Mononuclear cell (primary cell): ENCODE measurements around the gene RPS18. TPM values are rescaled to one million over a fixed set of nuclear protein-coding genes. Genes with fewer than 3 reads are reported as not detected.
"Not testable (repeated sequence)": the region's sequence is repeated elsewhere in the genome, so short reads cannot be mapped to it uniquely, and the experiment has no call there.

Source experiments
- H3K27me3 ChIP-seq: 2 replicates; pipeline ENCODE4 v1.6.0; 2011; ENCODE audit warnings: low read length, control low read depth; ENCODE audit not compliant: insufficient read depth
- H3K4me1 ChIP-seq: 2 replicates; pipeline ENCODE4 v1.5.1; 2011; ENCODE audit warnings: mild to moderate bottlenecking, low read length, control low read depth; ENCODE audit not compliant: insufficient read depth
- H3K4me3 ChIP-seq: 2 replicates; pipeline ENCODE4 v1.5.1; 2011; ENCODE audit warnings: mild to moderate bottlenecking, low read length, moderate library complexity
- H3K9me3 ChIP-seq: 2 replicates; pipeline ENCODE4 v1.5.1; 2011; ENCODE audit warnings: low read depth, mild to moderate bottlenecking, control low read depth, low read length
- total RNA-seq: library from RNA; depleted of rRNA; stranded (reverse); fragments of >200 nt; gene quantifications from one replicate; pipeline ENCODE4 v1.2.3, GENCODE V29; 2012

Gene RPS18
- 4,638 TPM for total RNA-seq

DNA sequence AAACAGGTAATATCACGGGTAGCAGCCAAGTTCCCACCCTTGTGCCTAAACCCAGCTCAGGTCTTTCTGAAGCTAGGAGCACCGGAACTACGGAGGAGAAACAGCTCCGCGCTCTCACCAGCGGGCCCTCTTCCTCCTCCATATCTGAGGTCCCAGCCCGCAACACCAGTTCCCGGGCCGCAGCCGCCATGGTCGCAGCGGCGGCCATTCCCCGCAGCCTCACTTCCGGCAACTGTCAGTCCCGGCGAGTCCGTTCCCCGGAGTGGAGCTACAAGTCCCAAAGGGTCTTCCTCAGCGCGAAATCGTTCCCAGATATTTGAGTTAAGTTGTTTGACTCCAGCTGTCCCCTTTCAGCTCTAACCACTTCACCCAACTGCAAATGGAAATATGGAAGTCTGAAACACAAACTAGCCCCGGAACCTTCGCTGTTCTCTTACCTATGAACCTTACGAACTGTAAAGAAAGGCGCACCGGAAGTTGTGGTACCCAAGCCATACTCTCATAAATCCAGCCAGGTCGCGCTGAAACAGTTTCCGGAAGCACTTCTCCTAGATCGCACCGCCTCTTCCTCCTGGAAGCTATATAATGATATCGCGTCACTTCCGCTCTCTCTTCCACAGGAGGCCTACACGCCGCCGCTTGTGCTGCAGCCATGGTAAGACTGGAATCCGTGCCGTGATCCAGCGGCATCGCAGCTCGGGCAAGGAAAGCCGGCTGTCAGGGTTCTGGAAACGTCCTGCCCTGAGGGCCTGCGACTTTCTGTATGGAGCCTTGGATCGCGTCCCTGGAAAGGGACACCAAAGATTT, at the start of gene RPS18, which contains the start of gene VPS52:
Gene RPS18 (plus strand): TSS at position 608 of the 807 bp plus-strand sequence. CDS start 45 bp downstream, at position 653.
Gene VPS52 (minus strand): TSS at position 409 of the 807 bp plus-strand sequence. CDS start 201 bp downstream, at position 208.
- Histone ChIP-seq H3K27me3 (no peaks in the 10 kb centered on the region), H3K4me1 (peaks cover 61% of the 10 kb centered on the region), H3K9me3 (no peaks in the 10 kb centered on the region), H3K4me3 (peak within 1 kb of the TSS; percentile 78)

DNA sequence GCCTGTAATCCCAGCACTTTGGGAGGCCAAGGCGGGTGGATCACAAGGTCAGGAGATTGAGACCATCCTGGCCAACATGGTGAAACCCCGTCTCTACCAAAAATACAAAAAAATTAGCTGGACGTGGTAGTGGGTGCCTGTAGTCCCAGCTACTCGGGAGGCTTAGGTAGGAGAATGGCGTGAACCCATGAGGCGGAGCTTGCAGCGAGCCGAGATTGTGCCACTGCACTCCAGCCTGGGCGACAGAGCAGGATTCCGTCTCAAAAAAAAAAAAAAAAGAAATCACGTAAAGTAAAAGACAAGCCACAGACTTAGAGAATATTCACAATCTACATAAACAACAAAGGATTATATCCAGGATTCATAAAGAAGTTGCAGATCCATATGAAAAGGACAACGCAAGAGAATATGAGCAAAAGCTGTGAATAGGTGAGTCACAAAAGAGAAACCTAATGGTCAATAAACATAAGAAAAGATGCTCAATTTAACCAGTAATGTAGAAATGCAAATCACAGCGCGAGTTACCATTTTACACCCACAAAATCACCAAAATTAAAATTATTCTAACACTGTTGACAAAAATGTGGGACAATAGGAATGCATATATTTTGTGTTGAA, 45.3 kb upstream of the RPS18 start:
- H3K9me3 ChIP-seq, H3K4me1 ChIP-seq, H3K4me3 ChIP-seq: not testable (repeated sequence)
- peaks cover 46% of the 10 kb centered on the region for H3K27me3 ChIP-seq

DNA sequence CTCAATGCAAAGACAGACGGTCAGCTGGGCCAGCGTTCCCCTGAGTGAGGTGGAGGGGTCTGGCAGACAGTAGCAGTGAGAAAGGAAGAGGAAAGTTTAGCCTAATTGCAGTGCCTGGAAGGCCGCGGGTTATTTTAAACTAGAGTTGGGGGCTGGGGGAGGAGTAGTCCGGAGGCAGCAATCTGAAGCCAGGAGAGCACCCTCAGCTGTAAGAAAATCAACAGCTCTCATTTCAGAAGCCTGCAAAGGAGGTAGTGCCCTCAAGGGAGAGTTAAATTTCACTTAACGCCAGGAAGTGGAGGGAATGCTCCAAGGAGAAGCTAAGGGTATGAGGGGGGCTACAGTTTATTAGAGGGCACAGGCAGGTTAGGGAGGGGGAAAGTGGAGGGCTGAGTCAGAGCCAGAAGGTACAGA, 36.6 kb upstream of the RPS18 start:
- H3K9me3 ChIP-seq = no peaks in the 10 kb centered on the region
- no peaks in the 10 kb centered on the region for H3K4me1 ChIP-seq
- peaks cover 2% of the 10 kb centered on the region for H3K27me3 ChIP-seq
- no peak overlapping the region for H3K4me3 ChIP-seq

DNA sequence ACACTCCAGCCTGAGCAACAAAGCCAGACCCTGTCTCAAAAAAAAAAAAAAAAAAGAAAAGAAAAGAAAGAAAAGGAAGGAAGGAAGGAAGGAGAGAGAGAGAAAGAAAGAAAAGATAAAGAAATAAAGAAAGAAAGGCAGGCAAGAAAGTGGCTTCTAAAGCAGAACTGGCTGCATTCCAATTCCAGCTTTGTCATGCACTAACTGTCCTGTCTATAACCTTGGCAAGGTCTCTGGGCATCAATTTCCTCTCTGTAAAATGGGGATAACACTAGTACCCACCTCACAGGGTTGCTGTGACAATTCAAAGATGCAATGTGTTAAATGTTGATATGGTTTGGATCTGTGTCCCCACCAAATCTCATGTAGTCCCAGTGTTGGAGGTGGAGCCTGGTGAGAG, 35.5 kb upstream of the RPS18 start:
- Histone ChIP-seq H3K4me1 (no peaks in the 10 kb centered on the region), H3K9me3 (no peaks in the 10 kb centered on the region), H3K4me3 (no peak overlapping the region), H3K27me3 (peaks cover 2% of the 10 kb centered on the region)

DNA sequence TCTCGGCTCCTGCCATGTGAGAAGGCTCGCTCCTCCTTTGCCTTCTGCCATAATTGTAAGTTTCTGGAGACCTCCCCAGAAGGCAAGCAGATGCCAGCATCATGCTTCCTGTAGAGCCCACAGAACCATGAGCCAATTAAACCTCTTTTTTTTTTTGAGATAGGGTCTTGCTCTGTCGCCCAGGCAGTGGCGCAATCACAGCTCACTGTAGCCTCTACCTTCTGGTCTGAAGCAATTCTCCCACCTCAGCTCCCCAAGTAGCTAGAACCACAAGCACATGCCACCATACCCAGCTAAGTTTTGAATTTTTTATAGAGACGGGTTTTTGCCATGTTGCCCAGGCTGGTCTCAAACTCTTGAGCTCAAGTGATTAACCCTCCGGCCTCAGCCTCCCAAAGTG, 35.0 kb upstream of the RPS18 start:
- Histone ChIP-seq H3K4me1 (no peaks in the 10 kb centered on the region), H3K9me3 (no peaks in the 10 kb centered on the region), H3K4me3 (no peak overlapping the region), H3K27me3 (peaks cover 2% of the 10 kb centered on the region)

DNA sequence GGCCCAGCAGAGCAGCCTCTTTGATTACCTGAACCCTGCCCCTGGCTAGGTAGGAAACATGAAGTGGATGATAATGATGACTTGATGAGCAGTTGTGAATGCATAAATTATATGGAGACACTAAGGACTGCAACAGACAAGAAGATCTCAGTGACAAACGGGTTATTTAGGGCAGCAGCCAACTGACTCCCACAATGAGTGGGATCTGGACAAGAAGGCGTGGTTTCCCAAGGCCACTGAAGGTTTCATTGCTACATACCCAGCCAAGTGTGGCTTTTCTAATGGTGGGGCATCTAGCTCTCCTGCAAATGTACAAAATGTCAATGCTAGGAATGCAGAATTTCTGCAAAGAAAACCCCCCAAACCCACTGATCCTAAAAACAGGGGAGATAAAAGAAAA, 34.1 kb upstream of the RPS18 start:
- Histone ChIP-seq H3K27me3 (peaks cover 2% of the 10 kb centered on the region), H3K4me3 (no peak overlapping the region), H3K9me3 (no peaks in the 10 kb centered on the region), H3K4me1 (no peaks in the 10 kb centered on the region)

DNA sequence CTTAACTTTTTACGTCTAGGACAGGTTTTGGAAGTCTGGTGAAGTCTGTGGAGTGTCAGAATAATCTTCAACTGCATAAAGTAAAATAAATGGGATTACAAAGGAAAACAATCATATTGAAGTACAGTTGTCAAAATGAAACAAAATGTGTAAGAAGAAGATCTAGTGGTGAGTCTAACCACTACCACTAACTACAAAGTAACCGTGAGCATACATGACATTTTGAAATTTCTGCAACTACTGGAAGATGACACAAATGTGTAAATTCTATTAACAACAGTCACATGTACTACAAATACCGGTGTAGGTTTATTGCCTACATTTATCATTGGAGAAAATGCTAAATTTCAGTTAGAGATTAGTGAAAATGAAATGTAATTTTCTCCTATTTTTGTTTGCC, 29.9 kb upstream of the RPS18 start:
- no peaks in the 10 kb centered on the region for H3K27me3 ChIP-seq
- no peaks in the 10 kb centered on the region for H3K9me3 ChIP-seq
- H3K4me1 ChIP-seq = no peaks in the 10 kb centered on the region
- H3K4me3 ChIP-seq = no peak overlapping the region

DNA sequence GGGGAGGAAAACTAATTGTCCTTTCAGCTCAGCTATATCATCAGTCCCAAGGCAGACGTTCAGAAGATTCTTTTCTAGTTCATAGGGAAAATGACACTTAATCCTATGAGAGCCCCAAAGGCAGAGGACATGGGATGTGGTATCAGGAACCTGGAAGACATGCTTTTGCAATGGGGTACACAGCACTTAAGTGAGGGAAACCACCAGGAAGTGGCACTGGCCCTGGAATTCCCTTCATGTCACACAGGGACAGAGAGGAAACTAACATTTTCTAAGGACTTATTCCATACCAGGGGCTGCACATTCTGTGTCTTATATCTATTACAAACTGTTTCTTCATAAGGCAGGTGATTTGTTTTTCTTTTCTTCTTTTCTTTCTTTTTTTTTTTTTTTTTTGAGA, 28.4 kb upstream of the RPS18 start:
- no peaks in the 10 kb centered on the region for H3K9me3 ChIP-seq
- H3K27me3 ChIP-seq = no peaks in the 10 kb centered on the region

DNA sequence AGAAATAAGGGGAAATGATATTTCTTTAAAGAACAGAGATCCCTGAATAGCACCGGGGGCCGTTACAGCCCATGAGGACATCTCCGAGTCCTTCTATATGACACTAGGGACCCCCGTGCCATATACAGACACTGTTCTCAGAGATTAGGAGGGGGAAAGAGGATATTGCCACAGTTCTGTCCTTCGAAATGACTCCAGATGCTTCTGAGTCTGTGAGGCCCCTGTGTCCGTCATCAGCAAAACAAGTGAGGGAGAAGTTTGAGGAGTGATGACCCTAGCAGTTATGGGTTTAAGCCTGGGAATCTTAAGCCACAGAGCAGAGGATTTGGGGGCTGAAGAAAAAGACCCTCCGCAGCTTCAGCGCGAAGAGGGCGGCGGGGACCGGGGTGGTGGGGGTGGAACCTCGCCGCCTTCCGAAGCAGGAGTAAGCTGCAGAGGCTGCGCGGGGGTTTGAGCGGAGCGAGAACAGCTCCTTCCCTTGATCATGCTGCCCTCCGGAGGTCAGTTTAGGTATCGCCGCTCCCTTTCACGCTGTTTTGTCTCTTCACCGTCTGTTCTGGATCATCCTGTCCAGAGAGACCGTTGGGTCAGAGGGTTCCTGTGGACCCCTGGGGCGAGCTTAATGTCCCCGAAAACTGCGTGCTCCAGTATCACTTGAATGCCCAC, 23.8 kb upstream of the RPS18 start:
- H3K27me3 ChIP-seq = no peaks in the 10 kb centered on the region

More for the DNA sequence above, 28.4 kb upstream of the RPS18 start:
- H3K4me3 ChIP-seq = no peak overlapping the region
- peaks cover 7% of the 10 kb centered on the region for H3K4me1 ChIP-seq

DNA sequence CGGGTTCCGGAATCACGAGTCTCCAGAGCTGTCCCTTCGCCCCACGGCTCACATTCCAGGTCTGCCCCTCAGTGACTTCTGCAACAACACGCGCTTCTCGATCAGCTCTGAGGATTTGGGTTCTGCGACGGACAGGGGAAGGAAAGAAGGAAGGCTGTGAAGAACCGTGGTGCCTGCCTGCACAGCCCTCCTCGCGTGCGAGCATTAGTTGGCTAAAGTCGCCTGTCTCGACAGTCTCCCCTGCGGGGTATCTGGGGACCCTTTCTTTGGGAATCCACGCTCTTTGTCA, 23.3 kb upstream of the RPS18 start:
- Histone ChIP-seq H3K9me3 (no peaks in the 10 kb centered on the region), H3K27me3 (no peaks in the 10 kb centered on the region), H3K4me3 (peak overlapping the region; percentile 44), H3K4me1 (peaks cover 28% of the 10 kb centered on the region)

More for the DNA sequence above, 23.8 kb upstream of the RPS18 start:
- Histone ChIP-seq H3K9me3 (no peaks in the 10 kb centered on the region), H3K4me1 (peaks cover 28% of the 10 kb centered on the region), H3K4me3 (peak overlapping the region; percentile 44)

DNA sequence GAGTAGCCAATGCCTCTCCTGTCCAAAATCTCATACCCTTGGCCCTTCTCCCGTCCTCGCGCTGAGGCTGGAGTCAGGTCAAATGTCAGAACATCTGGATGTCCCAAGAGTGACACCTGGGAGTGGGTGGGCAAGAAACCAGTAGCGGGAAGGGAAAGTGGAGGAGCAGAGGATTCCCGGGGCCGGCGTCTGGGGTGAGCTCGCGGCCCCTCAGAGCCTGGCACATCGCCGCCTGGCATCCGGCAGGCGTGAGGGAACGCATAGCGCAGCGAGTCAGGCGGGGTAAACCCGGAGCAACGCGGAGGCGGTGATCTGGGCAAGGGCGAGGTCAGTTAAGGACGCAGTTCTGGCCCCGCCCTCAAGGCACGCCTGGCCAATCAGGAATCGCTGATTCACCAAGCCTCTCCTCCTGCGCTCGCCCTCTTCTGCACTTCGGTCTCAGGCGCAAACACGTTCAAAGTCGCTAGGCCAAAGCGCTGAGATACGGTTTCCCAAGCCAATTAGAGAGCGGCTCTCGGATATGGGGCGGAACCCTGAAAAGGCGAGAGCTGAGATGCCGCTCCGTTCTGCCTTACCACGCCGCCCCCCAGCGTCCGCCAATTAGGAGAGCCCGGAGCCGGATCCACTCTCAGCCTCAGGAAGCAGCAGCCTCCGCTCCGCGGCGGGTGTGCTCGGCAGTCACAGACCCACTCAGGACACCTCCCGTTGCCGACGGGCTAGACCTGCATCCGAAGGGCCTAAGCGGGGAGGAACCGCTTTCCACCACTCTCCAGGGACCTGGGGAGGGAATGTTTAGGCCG, 22.7 kb upstream of the RPS18 start:
- peak overlapping the region; percentile 44 for H3K4me3 ChIP-seq
- no peaks in the 10 kb centered on the region for H3K27me3 ChIP-seq
- peaks cover 28% of the 10 kb centered on the region for H3K4me1 ChIP-seq
- no peaks in the 10 kb centered on the region for H3K9me3 ChIP-seq

DNA sequence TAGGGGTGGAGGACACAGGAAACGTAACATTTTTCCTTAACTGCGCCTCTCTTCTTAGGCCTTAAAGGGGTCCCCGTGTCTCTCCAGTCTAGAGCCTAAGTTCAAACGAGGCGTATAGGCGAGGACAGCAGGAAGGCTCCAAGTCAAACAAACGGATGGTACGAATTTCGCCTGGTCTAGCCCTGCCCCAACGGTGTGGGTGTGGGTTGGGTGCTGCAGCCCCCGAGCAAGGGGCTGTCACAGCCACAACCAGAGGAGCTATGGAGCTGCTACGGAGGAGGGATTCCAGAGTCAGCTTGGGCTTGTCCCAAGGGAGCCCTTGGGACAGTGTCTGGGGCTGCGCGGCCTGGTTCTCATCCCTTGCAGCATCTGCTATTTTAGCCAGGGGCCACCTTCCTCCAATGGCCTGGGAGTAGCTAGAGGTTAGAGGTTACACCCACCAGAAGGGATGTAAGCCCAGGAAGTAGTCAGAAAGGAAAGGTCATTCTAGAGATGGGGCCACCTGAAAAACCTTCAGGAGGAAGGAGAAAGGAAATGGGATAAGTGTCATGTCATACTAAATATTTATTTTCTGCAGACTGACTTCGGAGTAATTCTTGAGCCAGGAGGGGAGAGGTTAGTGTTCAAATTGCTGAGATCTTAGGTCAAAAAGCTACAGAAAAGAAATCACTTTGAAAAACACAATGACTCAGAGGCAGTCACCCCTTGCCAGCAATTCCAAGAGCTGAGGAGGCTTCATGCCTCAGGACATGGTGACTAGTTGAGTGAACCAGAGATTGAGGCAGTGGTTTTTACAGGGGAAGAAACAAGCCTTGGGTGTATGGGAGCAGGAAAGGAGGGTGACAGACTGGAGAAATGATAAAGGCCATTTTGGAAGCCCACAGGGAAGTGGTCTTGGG, 21.9 kb upstream of the RPS18 start:
- Histone ChIP-seq H3K9me3 (no peaks in the 10 kb centered on the region), H3K4me3 (peak overlapping the region; percentile 44), H3K4me1 (peaks cover 28% of the 10 kb centered on the region), H3K27me3 (no peaks in the 10 kb centered on the region)

DNA sequence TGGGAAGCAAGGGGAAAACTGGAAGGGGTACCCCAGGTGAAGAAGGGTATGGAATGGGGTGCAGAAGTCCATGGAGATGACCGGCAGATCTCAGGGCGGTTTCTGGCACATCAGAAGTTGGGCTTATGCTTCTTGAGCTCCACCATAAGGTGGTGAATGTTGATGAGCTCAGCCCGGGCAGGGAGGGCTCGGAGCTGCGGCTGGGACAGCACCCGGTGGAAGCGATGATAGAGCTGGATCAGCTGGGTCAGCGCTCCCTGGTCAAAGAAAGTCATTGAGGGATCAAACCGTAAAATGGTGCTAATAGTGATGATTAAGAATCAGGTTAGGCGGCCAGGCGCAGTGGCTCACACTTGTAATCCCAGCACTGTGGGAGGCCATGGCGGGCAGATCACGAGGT, 21.1 kb upstream of the RPS18 start:
- Histone ChIP-seq H3K4me3 (no peak overlapping the region), H3K4me1 (peaks cover 28% of the 10 kb centered on the region), H3K9me3 (no peaks in the 10 kb centered on the region), H3K27me3 (no peaks in the 10 kb centered on the region)

DNA sequence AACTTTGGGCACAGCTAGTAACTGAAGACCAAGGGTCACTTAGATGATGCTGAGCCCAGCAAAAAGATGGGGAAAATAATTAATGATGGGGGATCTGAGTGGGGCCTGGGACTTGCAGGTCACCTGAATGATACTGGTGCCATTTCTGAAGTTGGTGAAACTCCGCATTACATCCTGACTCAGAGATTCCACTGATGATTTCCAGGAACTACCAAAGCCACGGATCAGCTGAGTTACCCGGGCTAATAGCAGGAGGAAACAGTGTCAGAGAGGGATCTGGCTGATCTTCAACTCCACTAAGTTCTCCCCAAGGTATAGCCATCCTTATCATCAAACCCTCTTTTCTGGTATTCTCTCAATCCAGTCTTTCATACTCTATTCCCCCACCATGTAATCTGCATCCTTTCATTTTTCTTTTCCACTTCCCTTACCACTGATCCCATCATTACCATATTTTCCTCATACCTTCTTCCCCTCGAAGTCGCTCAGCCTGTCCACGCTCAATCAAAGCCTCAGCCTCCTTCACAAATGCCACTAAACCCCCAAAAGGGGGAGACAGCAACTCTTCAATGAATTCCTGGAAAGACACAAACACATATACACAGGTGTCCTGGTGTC, 20.4 kb upstream of the RPS18 start:
- no peaks in the 10 kb centered on the region for H3K27me3 ChIP-seq
- no peak overlapping the region for H3K4me3 ChIP-seq
- H3K4me1 ChIP-seq = peaks cover 28% of the 10 kb centered on the region
- H3K9me3 ChIP-seq = no peaks in the 10 kb centered on the region
